Suprapubic skin (tissue), 3 donors: ENCODE results near the gene MED19.

Source experiments
- CTCF ChIP-seq, 2 donors: fragments of 200-600 bp in 1 of 2; fragments of 450-650 bp in 1 of 2; sonication (generic) in 1 of 2; IDR thresholded peaks; one replicate each; pipeline ENCODE4 v1.5.1; 2016 to 2019; ENCODE audit warnings: antibody characterized with exemption in 2 of 2, mild to moderate bottlenecking in 1 of 2, moderate library complexity in 1 of 2
- EP300 ChIP-seq: sonication (generic); formaldehyde crosslinking; IDR thresholded peaks from one replicate; pipeline ENCODE4 v1.6.1; 2017; ENCODE audit warnings: antibody characterized with exemption
- POLR2A ChIP-seq, 2 donors: fragments of 450-650 bp; IDR thresholded peaks; one replicate each; pipeline ENCODE4 v1.6.1; 2017; ENCODE audit warnings: antibody characterized with exemption in 2 of 2, mild to moderate bottlenecking in 2 of 2, moderate library complexity in 2 of 2

DNA sequence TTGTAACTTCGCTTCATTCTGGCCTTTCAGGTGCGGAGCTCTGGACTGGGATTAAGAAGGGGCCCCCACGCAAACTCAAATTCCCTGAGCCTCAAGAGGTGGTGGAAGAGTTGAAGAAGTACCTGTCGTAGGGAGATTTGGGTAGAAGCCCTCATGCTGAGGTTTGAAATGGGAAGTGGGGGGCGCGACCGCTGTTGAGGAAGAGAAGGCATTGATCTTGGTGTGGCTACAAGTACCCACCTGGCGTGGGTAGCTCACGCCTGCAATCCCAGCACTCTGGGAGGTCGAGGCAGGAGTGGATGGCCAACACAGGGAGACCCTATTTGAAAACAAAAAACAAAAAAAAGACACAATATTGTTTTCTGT lies 30.1 kb upstream of the MED19 start:
- TF ChIP-seq CTCF (IDR thresholded peaks at IDR 0.05) (no peak), EP300 (no peak), POLR2A (IDR thresholded peaks at IDR 0.05) (no peak)
